ENCODE measurements around the gene EHD4. TPM values are rescaled to one million over a fixed set of nuclear protein-coding genes. Genes with fewer than 3 reads are reported as not detected.

The EHD4 gene
- total and polyA plus RNA-seq, 9 of the 15 experiments (the other 6 are each of a cell fraction or from before 2014, with no cell fraction given), result 0.89 to 10.3 (median 6.4) TPM

- TF ChIP-seq ARID3B (CRISPR knock-in tag; IDR thresholded peaks at IDR 0.05; ENCODE audit: borderline replicate concordance), result no peak
- no peak for TF ChIP-seq ZBED1 (IDR thresholded peaks at IDR 0.05)
- TF ChIP-seq ZKSCAN1 (IDR thresholded peaks at IDR 0.05; ENCODE audit: low read depth, low read length), result peak; percentile 35; the same call in 1 of the 2 replicates
- no peak for TF ChIP-seq KLF10 (CRISPR knock-in tag; IDR thresholded peaks at IDR 0.05)
- no peak for TF ChIP-seq CEBPB (tag; IDR thresholded peaks at IDR 0.05)
- TF ChIP-seq SMAD1 (IDR thresholded peaks at IDR 0.05; ENCODE audit: low read depth, low read length, partially characterized antibody), result no peak
- no peak for TF ChIP-seq ZNF655 (CRISPR knock-in tag; IDR thresholded peaks at IDR 0.05)
- no peak for TF ChIP-seq HNRNPH1 (optimal IDR thresholded peaks at IDR 0.05; ENCODE audit: low read depth, low read length)
- TF ChIP-seq BRF1 (IDR thresholded peaks at IDR 0.05; ENCODE audit: borderline replicate concordance, extremely low read depth, insufficient read length), result no peak
- no peak for TF ChIP-seq ZNF224 (CRISPR knock-in tag; IDR thresholded peaks at IDR 0.05)
- TF ChIP-seq ZNF311 (CRISPR knock-in tag; IDR thresholded peaks at IDR 0.05), result no peak
- no peak for TF ChIP-seq BACH1 (tag; IDR thresholded peaks at IDR 0.05)
- no peak for TF ChIP-seq HMG20A (CRISPR knock-in tag; conservative IDR thresholded peaks at IDR 0.05)
- no peak for TF ChIP-seq ZSCAN29 (IDR thresholded peaks at IDR 0.05)
- TF ChIP-seq ZNF740 (CRISPR knock-in tag; IDR thresholded peaks at IDR 0.05), result no peak
- TF ChIP-seq ZNF740 (tag; IDR thresholded peaks at IDR 0.05), result no peak
- TF ChIP-seq KDM2B (CRISPR knock-in tag; IDR thresholded peaks at IDR 0.05), result 0 out of 2 replicates have a peak, but pooled peaks have one; percentile 46
- TF ChIP-seq SIRT6 (IDR thresholded peaks at IDR 0.05; ENCODE audit: low read depth, low read length), result no peak
- no peak for TF ChIP-seq ATF2 (CRISPR knock-in tag; IDR thresholded peaks at IDR 0.05)
- peak; percentile 39; the same call in 1 of the 2 replicates for TF ChIP-seq MXI1 (IDR thresholded peaks at IDR 0.05; ENCODE audit: low read depth, low read length)
- peak; percentile 56; the same call in 1 of the 2 replicates for TF ChIP-seq ETV5 (CRISPR knock-in tag; IDR thresholded peaks at IDR 0.05; ENCODE audit: low read depth)
- no peak for TF ChIP-seq NCOR1 (IDR thresholded peaks at IDR 0.05)
- no peak; the same call in 1 of the 2 replicates for TF ChIP-seq ZNF263 (CRISPR knock-in tag; IDR thresholded peaks at IDR 0.05; ENCODE audit: borderline replicate concordance)
- no peak for TF ChIP-seq ZBTB1 (CRISPR knock-in tag; IDR thresholded peaks at IDR 0.05; ENCODE audit: borderline replicate concordance, low read depth)
Observed at GRCh38 chr15:41972253-41973242, at the start of gene EHD4 (continued).

Measured in K562 (cell line).